Measurements from ENCODE around the gene CHD1L. TPM values are rescaled to one million over a fixed set of nuclear protein-coding genes. Genes with fewer than 3 reads are reported as not detected.
A peak's percentile ranks its signal among the peaks of the same experiment; 100 is the strongest.

Gene CHD1L
- total RNA-seq, 1 donor from 2014 or later: 36.2 TPM

DNA sequence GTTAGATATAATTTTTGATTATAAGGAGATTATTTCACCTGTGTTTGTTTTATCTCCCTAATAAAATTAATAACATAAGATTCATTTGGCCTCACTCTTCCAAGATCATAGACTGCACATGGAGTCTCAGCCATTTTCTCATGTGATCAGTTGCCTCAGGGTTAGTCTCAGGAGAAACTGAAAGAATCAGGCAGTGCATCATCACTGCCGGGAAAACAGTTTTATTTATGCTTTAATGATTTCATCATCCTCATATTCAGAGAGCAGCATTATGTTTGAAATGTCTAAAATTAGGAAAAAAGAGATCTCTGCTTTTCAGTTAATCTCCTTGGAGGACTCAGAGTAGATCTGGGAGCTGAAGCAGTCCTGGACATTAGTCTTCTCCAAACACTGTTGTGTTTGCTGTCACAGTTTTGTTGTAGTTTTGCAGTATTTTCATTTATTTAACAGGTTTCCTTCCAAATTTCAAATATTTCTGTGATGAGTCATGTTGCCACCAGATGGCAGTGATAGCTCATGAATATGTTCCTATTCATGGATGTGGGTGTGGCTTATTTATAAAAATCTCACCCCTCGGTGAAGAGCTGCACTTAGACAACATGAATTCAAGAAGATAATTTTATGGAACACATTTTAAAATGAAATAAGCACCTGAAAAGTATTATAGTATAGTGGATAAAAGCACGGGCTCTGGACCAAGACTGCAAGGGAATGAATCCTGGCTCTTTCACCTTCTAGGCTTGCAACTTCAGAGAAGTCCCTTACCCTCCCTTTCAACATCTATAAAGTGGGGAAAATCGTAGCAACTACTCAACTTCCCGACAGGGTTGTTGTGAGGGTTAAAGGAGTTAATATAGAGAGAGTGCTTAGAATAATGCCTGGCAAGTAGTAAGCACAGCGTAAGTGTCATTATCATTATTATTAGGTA lies 31.2 kb downstream of the CHD1L start:
- Histone ChIP-seq H3K4me1 (no peaks in the 10 kb centered on the region), H3K27me3 (no peaks in the 10 kb centered on the region), H3K36me3 (peaks cover 71% of the 10 kb centered on the region), H3K9me3 (no peaks in the 10 kb centered on the region), H3K27ac (no peak overlapping the region), H3K4me3 (no peak overlapping the region)
- intact Hi-C loops (cut with DNase I): no loop called here
- ATAC-seq (peak; percentile 68), DNase-seq (no peak)
- TF ChIP-seq, protein P1, sequence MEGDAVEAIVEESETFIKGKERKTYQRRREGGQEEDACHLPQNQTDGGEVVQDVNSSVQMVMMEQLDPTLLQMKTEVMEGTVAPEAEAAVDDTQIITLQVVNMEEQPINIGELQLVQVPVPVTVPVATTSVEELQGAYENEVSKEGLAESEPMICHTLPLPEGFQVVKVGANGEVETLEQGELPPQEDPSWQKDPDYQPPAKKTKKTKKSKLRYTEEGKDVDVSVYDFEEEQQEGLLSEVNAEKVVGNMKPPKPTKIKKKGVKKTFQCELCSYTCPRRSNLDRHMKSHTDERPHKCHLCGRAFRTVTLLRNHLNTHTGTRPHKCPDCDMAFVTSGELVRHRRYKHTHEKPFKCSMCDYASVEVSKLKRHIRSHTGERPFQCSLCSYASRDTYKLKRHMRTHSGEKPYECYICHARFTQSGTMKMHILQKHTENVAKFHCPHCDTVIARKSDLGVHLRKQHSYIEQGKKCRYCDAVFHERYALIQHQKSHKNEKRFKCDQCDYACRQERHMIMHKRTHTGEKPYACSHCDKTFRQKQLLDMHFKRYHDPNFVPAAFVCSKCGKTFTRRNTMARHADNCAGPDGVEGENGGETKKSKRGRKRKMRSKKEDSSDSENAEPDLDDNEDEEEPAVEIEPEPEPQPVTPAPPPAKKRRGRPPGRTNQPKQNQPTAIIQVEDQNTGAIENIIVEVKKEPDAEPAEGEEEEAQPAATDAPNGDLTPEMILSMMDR (IDR thresholded peaks at IDR 0.05): peak; percentile 67

DNA sequence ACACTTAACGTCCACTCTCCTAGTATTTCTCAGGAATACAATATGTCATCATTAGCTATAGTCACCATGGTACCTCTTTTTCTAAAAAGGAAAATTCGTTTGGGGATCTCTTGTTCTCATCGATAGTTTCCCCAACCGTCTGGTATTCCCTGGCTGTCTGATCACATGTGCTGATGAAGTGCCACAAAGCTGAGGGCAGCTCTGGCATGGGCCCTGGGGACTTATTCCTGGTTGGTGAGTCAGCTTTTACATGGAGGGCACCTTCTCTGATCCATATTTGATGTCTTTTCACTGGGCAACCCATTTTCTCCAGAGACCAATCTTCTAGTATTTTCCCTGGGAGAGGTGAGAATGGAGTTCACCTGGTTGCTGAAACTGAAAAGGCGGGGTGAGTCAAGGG lies 39.5 kb downstream of the CHD1L start:
- Histone ChIP-seq H3K4me3 (no peak overlapping the region), H3K4me1 (no peaks in the 10 kb centered on the region), H3K27ac (no peak overlapping the region), H3K36me3 (peaks cover 91% of the 10 kb centered on the region), H3K27me3 (no peaks in the 10 kb centered on the region), H3K9me3 (no peaks in the 10 kb centered on the region)
- DNase-seq (no peak), ATAC-seq (no peak)
- TF ChIP-seq, protein P1 (IDR thresholded peaks at IDR 0.05): no peak
- intact Hi-C loops (cut with DNase I): no loop called here

DNA sequence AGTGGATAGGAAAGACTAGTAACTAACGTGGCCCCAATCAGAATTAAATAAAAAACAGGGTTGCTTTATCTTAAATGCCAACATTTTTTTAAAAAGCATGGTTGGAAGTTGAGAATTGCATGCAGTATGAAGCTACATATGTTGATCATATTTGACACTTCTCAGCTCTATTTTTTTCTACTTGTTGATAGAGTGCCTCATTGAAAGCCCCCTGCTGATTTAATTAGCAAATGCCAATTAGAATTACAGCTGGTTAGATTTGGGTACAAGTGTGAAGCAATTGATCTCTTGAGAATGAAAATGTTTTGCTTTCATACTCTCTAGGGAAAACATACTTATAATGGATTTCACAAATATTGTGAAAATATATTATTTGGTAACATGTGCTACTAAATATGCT lies 40.5 kb downstream of the CHD1L start:
- Histone ChIP-seq H3K36me3 (peaks cover 92% of the 10 kb centered on the region), H3K27me3 (no peaks in the 10 kb centered on the region), H3K4me1 (no peaks in the 10 kb centered on the region), H3K4me3 (no peak overlapping the region), H3K27ac (no peak overlapping the region), H3K9me3 (no peaks in the 10 kb centered on the region)
- ATAC-seq (no peak), DNase-seq (no peak)
- TF ChIP-seq, protein P1 (IDR thresholded peaks at IDR 0.05): no peak
- intact Hi-C loops (cut with DNase I): no loop called here

DNA sequence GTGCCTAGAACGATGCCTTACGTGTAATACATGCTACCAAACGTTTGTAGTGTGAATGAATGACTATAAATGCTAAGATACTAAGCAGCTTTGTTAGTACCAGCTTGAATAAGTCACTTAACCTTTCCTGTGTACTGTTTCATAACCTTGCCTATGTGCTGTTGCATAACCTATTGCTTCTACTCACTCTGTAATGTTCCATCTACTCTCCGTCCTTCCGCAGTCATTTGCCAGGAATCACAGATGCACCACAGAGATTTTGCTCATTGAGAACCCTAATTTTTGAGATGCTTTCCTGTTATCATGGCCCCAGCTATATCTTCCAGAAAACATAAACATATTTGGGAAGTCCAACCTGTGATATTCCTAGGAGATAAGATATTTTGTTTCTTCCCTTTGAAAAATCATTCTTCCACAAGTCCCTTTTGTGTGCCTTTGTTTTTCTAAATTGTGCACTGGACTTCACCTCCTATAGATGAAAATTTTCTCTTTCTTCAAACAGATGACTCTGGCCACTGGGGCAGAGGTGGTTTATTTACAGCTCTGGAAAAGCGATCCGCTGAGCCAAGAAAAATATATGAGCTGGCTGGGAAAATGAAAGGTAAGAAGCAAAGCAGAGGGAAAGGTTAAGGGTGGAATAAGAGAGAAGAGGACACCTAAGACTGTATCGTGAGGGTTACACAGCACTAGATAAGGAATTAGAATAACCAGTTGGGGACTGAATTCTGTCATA lies 44.8 kb downstream of the CHD1L start:
- peaks cover 91% of the 10 kb centered on the region for H3K36me3 ChIP-seq
- DNase-seq: no peak

DNA sequence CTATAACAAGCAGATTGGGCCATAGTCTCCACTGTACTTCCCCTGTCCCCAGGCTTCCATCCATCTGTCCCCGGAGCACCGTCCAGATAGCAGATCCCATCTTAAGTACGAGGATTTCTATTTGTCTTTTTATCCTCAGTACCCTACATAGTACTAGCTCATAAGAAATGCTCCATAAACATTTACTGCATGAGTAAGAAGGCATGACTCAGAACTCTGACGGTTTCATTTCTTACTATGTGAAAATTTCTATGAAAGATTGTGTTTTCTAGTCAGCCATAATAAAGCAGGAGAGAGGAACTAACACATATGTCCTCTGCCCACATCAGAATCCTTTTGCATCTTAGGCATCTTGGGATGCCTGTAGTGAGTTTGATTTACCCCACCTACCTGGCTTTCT lies 49.5 kb downstream of the CHD1L start:
- peaks cover 91% of the 10 kb centered on the region for H3K36me3 ChIP-seq
- TF ChIP-seq, protein P1 (IDR thresholded peaks at IDR 0.05): no peak
- no peaks in the 10 kb centered on the region for H3K9me3 ChIP-seq
- H3K4me3 ChIP-seq: no peak overlapping the region
- H3K4me1 ChIP-seq: no peaks in the 10 kb centered on the region
- DNase-seq (no peak), ATAC-seq (no peak)
- intact Hi-C loops (cut with DNase I): no loop called here
- H3K27ac ChIP-seq: no peak overlapping the region
- H3K27me3 ChIP-seq: no peaks in the 10 kb centered on the region

More for the DNA sequence above, 44.8 kb downstream of the CHD1L start:
- intact Hi-C loops (cut with DNase I): no loop called here
- no peaks in the 10 kb centered on the region for H3K9me3 ChIP-seq
- H3K27me3 ChIP-seq: no peaks in the 10 kb centered on the region
- ATAC-seq: no peak
- H3K27ac ChIP-seq: no peak overlapping the region
- TF ChIP-seq, protein P1 (IDR thresholded peaks at IDR 0.05): no peak
- no peaks in the 10 kb centered on the region for H3K4me1 ChIP-seq
- no peak overlapping the region for H3K4me3 ChIP-seq

Measured in upper lobe of right lung (tissue), 1 donor.